GM23338 (cell line): ENCODE results near the gene ZNF865. TPM values are rescaled to one million over a fixed set of nuclear protein-coding genes. Genes with fewer than 3 reads are reported as not detected.
A peak's percentile ranks its signal among the peaks of the same experiment; 100 is the strongest.

ENCODE experiments used
- ATAC-seq: fragments of 200-7000 bp; cut with Tn5 transposase; 3 replicates; pipeline ENCODE4 v1.9.1; 2020
- DNase-seq: peaks from one replicate; pipeline ENCODE4 v3.0.0-alpha.2; 2015; ENCODE audit warnings: low spot score
- H2AFZ ChIP-seq: fragments of 200-600 bp; sonication (generic); 2 replicates; pipeline ENCODE4 v1.8.0; 2016; ENCODE audit warnings: antibody characterized with exemption, mild to moderate bottlenecking, moderate library complexity
- H3F3A ChIP-seq: fragments of 200-600 bp; sonication (generic); replicated peaks from 2 replicates; pipeline ENCODE4 v1.8.0; 2017; ENCODE audit warnings: antibody characterized with exemption, mixed run types, low read depth
- H3K27ac ChIP-seq: fragments of 200-600 bp; sonication (generic); 2 replicates; pipeline ENCODE4 v1.6.1; 2016; ENCODE audit warnings: low read depth
- H3K27me3 ChIP-seq: fragments of 200-600 bp; sonication (generic); 2 replicates; pipeline ENCODE4 v1.8.0; 2016; ENCODE audit warnings: mild to moderate bottlenecking, mixed run types, moderate library complexity; ENCODE audit not compliant: insufficient read depth
- H3K36me3 ChIP-seq: fragments of 200-600 bp; sonication (generic); 2 replicates; pipeline ENCODE4 v1.8.0; 2016; ENCODE audit warnings: mild to moderate bottlenecking; ENCODE audit not compliant: insufficient read depth
- H3K4me1 ChIP-seq: fragments of 200-600 bp; sonication (generic); 2 replicates; pipeline ENCODE4 v1.8.0; 2016; ENCODE audit warnings: mild to moderate bottlenecking, moderate library complexity; ENCODE audit not compliant: insufficient read depth
- H3K4me2 ChIP-seq: fragments of 200-600 bp; sonication (generic); 2 replicates; pipeline ENCODE4 v1.7.1; 2017; ENCODE audit warnings: mixed run types
- H3K4me3 ChIP-seq: fragments of 200-600 bp; sonication (generic); 2 replicates; pipeline ENCODE4 v1.6.1; 2016; ENCODE audit warnings: mixed run types
- H3K79me2 ChIP-seq: fragments of 200-600 bp; sonication (generic); replicated peaks from 2 replicates; pipeline ENCODE4 v1.8.0; 2017; ENCODE audit warnings: mild to moderate bottlenecking; ENCODE audit not compliant: insufficient read depth
- H3K9me2 ChIP-seq: fragments of 200-600 bp; sonication (generic); 2 replicates; pipeline ENCODE4 v1.8.0; 2017; ENCODE audit not compliant: insufficient read depth
- H4K20me1 ChIP-seq: fragments of 200-600 bp; sonication (generic); replicated peaks from 2 replicates; pipeline ENCODE4 v1.8.0; 2017; ENCODE audit warnings: mild to moderate bottlenecking; ENCODE audit not compliant: insufficient read depth
- H3K27ac Mint-ChIP-seq: 2 replicates; pipeline ENCODE4 v1.8.0; 2020; ENCODE audit warnings: inconsistent platforms, mild to moderate bottlenecking, moderate library complexity, mixed read lengths
- H3K27me3 Mint-ChIP-seq: 3 replicates; pipeline ENCODE4 v1.8.0; 2022; ENCODE audit warnings: low read depth, mild to moderate bottlenecking, moderate library complexity, mixed read lengths, inconsistent platforms; ENCODE audit not compliant: insufficient read depth, poor library complexity
- H3K36me3 Mint-ChIP-seq: 3 replicates; pipeline ENCODE4 v1.8.0; 2021; ENCODE audit warnings: low read depth, mild to moderate bottlenecking, inconsistent platforms, moderate library complexity, mixed read lengths
- H3K4me1 Mint-ChIP-seq: 3 replicates; pipeline ENCODE4 v1.8.0; 2020; ENCODE audit warnings: mild to moderate bottlenecking, inconsistent platforms, mixed read lengths
- H3K4me3 Mint-ChIP-seq: 3 replicates; pipeline ENCODE4 v1.8.0; 2021; ENCODE audit warnings: moderate library complexity, mild to moderate bottlenecking, inconsistent platforms, mixed read lengths
- H3K9me3 Mint-ChIP-seq: 3 replicates; pipeline ENCODE4 v1.8.0; 2020; ENCODE audit warnings: moderate library complexity, mild to moderate bottlenecking, inconsistent platforms, mixed read lengths
- CREB1 ChIP-seq: fragments of 250-450 bp; sonication (Bioruptor Pico); IDR thresholded peaks from 2 replicates; pipeline ENCODE4 v1.5.0; 2020; ENCODE audit warnings: low read depth, mild to moderate bottlenecking, moderate library complexity
- EZH2 ChIP-seq: fragments of 200-600 bp; sonication (generic); IDR thresholded peaks from one replicate; pipeline ENCODE4 v1.8.0; 2017; ENCODE audit warnings: antibody characterized with exemption, mild to moderate bottlenecking, low read depth; ENCODE audit not compliant: unreplicated experiment
- EZH2phosphoT487 ChIP-seq: fragments of 200-600 bp; sonication (generic); IDR thresholded peaks from one replicate; pipeline ENCODE4 v1.8.1; 2018; ENCODE audit warnings: antibody characterized with exemption; ENCODE audit not compliant: unreplicated experiment
- NANOG ChIP-seq: IDR thresholded peaks from 2 replicates; pipeline ENCODE4 v1.6.1; 2016; ENCODE audit warnings: antibody characterized with exemption, borderline replicate concordance
- POLR2AphosphoS5 ChIP-seq: IDR thresholded peaks from 2 replicates; pipeline ENCODE4 v1.6.1; 2016; ENCODE audit warnings: antibody characterized with exemption, low read depth
- ZNF114 ChIP-seq: fragments of 250-450 bp; sonication (Bioruptor Pico); IDR thresholded peaks from 2 replicates; pipeline ENCODE4 v1.5.0; 2020; ENCODE audit warnings: mild to moderate bottlenecking, moderate library complexity
- long read RNA-seq: library from polyadenylated mRNA; unstranded; transcript quantifications from one replicate; pipeline ENCODE4 v2.0.0, GENCODE V29; 2020; ENCODE audit not compliant: unreplicated experiment
- polyA plus RNA-seq: library from polyadenylated mRNA; unstranded; fragments of >200 nt; fragmentation: Nextera tagmentation; extraction: Ambion mirVana; gene quantifications from 2 replicates; pipeline ENCODE4 v1.2.1, GENCODE V29; 2016
- total RNA-seq: library from RNA; depleted of rRNA; stranded (reverse); fragments of >200 nt; shearing (Covaris generic); gene quantifications from 2 replicates; pipeline ENCODE4 v1.2.3, GENCODE V29; 2014; rRNA removed
- TF ChIP-seq, protein P1 (sequence below): IDR thresholded peaks from one replicate; pipeline ENCODE4 v1.6.1; 2018; ENCODE audit warnings: antibody characterized with exemption; ENCODE audit not compliant: unreplicated experiment
- TF ChIP-seq, protein P2 (sequence below): fragments of 250-450 bp; sonication (Bioruptor Pico); IDR thresholded peaks from 2 replicates; pipeline ENCODE4 v1.5.0; 2020; ENCODE audit warnings: mild to moderate bottlenecking, moderate library complexity
- TF ChIP-seq, protein P3 (sequence below), 2 experiments: fragments of 200-600 bp in 1 of 2; sonication (generic) in 1 of 2; conservative IDR thresholded peaks; 2 replicates each; pipeline versions ENCODE4 v1.5.1 to v1.6.1; 2016 to 2017; ENCODE audit warnings: antibody characterized with exemption in 2 of 2, low read depth in 2 of 2, mild to moderate bottlenecking in 2 of 2, moderate library complexity in 1 of 2

The ZNF865 gene
- 10.3 and 12.1 TPM in 2 replicates for total RNA-seq
- polyA plus RNA-seq = 2.2 and 2.4 TPM in 2 replicates
- long read RNA-seq, partial matches to known transcripts = 0 of 1 reads
- long read RNA-seq, other reads (novel, unspliced or antisense) = 1 of 1 reads

DNA sequence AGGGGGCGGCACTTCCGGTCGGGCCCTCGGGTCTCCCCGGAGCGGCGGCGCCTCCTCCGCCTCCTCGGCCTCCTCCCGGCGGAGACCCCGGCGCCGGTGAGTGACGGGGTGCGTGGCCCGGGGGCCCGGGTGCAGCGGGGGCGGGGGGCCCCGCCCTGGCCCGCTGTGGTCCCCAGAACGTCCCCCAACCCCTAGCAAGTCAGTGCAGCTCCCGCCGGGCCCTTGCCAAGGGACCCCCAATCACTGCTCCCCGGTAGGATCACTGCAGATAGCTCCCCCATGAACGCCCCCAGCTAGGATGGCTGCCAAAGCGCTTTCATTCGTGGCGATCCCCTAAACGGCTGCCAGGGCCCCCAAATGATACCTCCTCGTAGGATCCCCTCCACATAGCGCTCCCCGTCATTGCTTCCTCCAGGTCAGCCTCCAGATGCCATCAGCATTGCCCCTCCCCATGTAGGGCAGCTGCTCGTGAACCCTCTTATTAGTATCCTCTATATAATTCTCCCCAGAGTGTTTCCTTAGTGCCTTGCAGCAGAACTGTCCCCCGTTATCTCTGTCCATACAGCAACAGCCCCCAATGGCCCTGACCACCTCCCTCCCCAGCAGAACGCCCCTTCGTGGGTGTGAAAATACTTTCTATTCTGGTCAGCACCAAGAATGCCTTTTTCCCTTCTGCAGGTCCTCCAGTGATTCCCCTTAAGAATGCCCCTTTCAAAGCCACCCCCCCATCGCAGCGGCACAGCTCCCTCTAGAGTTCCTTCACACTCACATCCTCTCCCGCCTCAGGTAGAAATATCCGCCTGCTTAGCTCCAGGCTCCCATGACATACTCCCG, at the start of gene ZNF865:
ZNF865 (plus strand) TSS at position 11 of the 834 bp plus-strand sequence. CDS start 7,972 bp downstream, outside the sequence.
- peaks cover 22% of the 10 kb centered on the region for H4K20me1 ChIP-seq
- peak within 1 kb of the TSS; percentile 84 for H3K4me3 ChIP-seq
- TF ChIP-seq, protein P1, sequence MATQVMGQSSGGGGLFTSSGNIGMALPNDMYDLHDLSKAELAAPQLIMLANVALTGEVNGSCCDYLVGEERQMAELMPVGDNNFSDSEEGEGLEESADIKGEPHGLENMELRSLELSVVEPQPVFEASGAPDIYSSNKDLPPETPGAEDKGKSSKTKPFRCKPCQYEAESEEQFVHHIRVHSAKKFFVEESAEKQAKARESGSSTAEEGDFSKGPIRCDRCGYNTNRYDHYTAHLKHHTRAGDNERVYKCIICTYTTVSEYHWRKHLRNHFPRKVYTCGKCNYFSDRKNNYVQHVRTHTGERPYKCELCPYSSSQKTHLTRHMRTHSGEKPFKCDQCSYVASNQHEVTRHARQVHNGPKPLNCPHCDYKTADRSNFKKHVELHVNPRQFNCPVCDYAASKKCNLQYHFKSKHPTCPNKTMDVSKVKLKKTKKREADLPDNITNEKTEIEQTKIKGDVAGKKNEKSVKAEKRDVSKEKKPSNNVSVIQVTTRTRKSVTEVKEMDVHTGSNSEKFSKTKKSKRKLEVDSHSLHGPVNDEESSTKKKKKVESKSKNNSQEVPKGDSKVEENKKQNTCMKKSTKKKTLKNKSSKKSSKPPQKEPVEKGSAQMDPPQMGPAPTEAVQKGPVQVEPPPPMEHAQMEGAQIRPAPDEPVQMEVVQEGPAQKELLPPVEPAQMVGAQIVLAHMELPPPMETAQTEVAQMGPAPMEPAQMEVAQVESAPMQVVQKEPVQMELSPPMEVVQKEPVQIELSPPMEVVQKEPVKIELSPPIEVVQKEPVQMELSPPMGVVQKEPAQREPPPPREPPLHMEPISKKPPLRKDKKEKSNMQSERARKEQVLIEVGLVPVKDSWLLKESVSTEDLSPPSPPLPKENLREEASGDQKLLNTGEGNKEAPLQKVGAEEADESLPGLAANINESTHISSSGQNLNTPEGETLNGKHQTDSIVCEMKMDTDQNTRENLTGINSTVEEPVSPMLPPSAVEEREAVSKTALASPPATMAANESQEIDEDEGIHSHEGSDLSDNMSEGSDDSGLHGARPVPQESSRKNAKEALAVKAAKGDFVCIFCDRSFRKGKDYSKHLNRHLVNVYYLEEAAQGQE = no peak
- peak; percentile 24; the same call in 1 of the 2 replicates for TF ChIP-seq POLR2AphosphoS5
- no peak for TF ChIP-seq EZH2
- TF ChIP-seq, protein P2, sequence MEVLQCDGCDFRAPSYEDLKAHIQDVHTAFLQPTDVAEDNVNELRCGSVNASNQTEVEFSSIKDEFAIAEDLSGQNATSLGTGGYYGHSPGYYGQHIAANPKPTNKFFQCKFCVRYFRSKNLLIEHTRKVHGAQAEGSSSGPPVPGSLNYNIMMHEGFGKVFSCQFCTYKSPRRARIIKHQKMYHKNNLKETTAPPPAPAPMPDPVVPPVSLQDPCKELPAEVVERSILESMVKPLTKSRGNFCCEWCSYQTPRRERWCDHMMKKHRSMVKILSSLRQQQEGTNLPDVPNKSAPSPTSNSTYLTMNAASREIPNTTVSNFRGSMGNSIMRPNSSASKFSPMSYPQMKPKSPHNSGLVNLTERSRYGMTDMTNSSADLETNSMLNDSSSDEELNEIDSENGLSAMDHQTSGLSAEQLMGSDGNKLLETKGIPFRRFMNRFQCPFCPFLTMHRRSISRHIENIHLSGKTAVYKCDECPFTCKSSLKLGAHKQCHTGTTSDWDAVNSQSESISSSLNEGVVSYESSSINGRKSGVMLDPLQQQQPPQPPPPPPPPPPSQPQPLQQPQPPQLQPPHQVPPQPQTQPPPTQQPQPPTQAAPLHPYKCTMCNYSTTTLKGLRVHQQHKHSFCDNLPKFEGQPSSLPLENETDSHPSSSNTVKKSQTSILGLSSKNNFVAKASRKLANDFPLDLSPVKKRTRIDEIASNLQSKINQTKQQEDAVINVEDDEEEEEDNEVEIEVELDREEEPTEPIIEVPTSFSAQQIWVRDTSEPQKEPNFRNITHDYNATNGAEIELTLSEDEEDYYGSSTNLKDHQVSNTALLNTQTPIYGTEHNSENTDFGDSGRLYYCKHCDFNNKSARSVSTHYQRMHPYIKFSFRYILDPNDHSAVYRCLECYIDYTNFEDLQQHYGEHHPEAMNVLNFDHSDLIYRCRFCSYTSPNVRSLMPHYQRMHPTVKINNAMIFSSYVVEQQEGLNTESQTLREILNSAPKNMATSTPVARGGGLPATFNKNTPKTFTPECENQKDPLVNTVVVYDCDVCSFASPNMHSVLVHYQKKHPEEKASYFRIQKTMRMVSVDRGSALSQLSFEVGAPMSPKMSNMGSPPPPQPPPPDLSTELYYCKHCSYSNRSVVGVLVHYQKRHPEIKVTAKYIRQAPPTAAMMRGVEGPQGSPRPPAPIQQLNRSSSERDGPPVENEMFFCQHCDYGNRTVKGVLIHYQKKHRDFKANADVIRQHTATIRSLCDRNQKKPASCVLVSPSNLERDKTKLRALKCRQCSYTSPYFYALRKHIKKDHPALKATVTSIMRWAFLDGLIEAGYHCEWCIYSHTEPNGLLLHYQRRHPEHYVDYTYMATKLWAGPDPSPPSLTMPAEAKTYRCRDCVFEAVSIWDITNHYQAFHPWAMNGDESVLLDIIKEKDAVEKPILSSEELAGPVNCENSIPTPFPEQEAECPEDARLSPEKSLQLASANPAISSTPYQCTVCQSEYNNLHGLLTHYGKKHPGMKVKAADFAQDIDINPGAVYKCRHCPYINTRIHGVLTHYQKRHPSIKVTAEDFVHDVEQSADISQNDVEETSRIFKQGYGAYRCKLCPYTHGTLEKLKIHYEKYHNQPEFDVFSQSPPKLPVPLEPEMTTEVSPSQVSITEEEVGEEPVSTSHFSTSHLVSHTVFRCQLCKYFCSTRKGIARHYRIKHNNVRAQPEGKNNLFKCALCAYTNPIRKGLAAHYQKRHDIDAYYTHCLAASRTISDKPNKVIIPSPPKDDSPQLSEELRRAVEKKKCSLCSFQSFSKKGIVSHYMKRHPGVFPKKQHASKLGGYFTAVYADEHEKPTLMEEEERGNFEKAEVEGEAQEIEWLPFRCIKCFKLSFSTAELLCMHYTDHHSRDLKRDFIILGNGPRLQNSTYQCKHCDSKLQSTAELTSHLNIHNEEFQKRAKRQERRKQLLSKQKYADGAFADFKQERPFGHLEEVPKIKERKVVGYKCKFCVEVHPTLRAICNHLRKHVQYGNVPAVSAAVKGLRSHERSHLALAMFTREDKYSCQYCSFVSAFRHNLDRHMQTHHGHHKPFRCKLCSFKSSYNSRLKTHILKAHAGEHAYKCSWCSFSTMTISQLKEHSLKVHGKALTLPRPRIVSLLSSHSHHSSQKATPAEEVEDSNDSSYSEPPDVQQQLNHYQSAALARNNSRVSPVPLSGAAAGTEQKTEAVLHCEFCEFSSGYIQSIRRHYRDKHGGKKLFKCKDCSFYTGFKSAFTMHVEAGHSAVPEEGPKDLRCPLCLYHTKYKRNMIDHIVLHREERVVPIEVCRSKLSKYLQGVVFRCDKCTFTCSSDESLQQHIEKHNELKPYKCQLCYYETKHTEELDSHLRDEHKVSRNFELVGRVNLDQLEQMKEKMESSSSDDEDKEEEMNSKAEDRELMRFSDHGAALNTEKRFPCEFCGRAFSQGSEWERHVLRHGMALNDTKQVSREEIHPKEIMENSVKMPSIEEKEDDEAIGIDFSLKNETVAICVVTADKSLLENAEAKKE (CRISPR knock-in tag) = no peak
- no peak for TF ChIP-seq NANOG
- no peak for TF ChIP-seq ZNF114 (CRISPR knock-in tag)
- TF ChIP-seq CREB1 (CRISPR knock-in tag) = 0 out of 2 replicates have a peak, but pooled peaks have one; percentile 10
- no peak for TF ChIP-seq EZH2phosphoT487
- TF ChIP-seq, protein P3, sequence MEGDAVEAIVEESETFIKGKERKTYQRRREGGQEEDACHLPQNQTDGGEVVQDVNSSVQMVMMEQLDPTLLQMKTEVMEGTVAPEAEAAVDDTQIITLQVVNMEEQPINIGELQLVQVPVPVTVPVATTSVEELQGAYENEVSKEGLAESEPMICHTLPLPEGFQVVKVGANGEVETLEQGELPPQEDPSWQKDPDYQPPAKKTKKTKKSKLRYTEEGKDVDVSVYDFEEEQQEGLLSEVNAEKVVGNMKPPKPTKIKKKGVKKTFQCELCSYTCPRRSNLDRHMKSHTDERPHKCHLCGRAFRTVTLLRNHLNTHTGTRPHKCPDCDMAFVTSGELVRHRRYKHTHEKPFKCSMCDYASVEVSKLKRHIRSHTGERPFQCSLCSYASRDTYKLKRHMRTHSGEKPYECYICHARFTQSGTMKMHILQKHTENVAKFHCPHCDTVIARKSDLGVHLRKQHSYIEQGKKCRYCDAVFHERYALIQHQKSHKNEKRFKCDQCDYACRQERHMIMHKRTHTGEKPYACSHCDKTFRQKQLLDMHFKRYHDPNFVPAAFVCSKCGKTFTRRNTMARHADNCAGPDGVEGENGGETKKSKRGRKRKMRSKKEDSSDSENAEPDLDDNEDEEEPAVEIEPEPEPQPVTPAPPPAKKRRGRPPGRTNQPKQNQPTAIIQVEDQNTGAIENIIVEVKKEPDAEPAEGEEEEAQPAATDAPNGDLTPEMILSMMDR (conservative IDR thresholded peaks at IDR 0.05; ENCODE audit: low read depth in 2 of 2) = peak; percentile 72 to 83
- Mint-ChIP-seq H3K4me3 (peak within 1 kb of the TSS; percentile 95), H3K36me3 (peaks cover 24% of the 10 kb centered on the region), H3K27ac (peak within 1 kb of the TSS; percentile 98), H3K9me3 (peaks cover 6% of the 10 kb centered on the region), H3K27me3 (peaks cover 36% of the 10 kb centered on the region), H3K4me1 (peaks cover 32% of the 10 kb centered on the region)
- H3K79me2 ChIP-seq = peaks cover 14% of the 10 kb centered on the region
- peak; percentile 94 for DNase-seq
- H3K4me2 ChIP-seq = peak within 1 kb of the TSS; percentile 87
- peaks cover 22% of the 10 kb centered on the region for H3F3A ChIP-seq
- H3K4me1 ChIP-seq = peaks cover 20% of the 10 kb centered on the region
- peak within 1 kb of the TSS; percentile 99 for H3K27ac ChIP-seq
- H2AFZ ChIP-seq = peak within 1 kb of the TSS; percentile 2
- ATAC-seq = peak; percentile 53
- peaks cover 5% of the 10 kb centered on the region; the same call in 1 of the 2 replicates for H3K36me3 ChIP-seq
- H3K27me3 ChIP-seq = no peaks in the 10 kb centered on the region
- H3K9me2 ChIP-seq = no peaks in the 10 kb centered on the region
